Nephron progenitor cell (in vitro differentiated cells): ENCODE data around the gene SPG7.

Source experiments
- DNase-seq: peaks from one replicate; pipeline ENCODE4 v3.0.0; 2021
- H3K27ac Mint-ChIP-seq: 2 replicates; pipeline ENCODE4 v1.8.0; 2021; ENCODE audit warnings: mild to moderate bottlenecking, moderate library complexity, mixed read lengths
- H3K27me3 Mint-ChIP-seq: 2 replicates; pipeline ENCODE4 v1.8.0; 2021; ENCODE audit warnings: mild to moderate bottlenecking, low read depth, mixed read lengths; ENCODE audit not compliant: poor library complexity
- H3K36me3 Mint-ChIP-seq: 2 replicates; pipeline ENCODE4 v1.8.0; 2021; ENCODE audit warnings: low read depth, mixed read lengths
- H3K4me1 Mint-ChIP-seq: 2 replicates; pipeline ENCODE4 v1.8.0; 2021; ENCODE audit warnings: mixed read lengths
- H3K4me3 Mint-ChIP-seq: 2 replicates; pipeline ENCODE4 v1.8.0; 2021; ENCODE audit warnings: mild to moderate bottlenecking, moderate library complexity, mixed read lengths
- H3K9me3 Mint-ChIP-seq: 2 replicates; pipeline ENCODE4 v1.8.0; 2021; ENCODE audit warnings: mild to moderate bottlenecking, moderate library complexity, mixed read lengths
- TF ChIP-seq, protein P1 (sequence below): fragments of 200-600 bp; sonication (generic); IDR thresholded peaks from 2 replicates; pipeline ENCODE4 v1.5.0; 2021; ENCODE audit warnings: antibody characterized with exemption

SPG7 gene

DNA sequence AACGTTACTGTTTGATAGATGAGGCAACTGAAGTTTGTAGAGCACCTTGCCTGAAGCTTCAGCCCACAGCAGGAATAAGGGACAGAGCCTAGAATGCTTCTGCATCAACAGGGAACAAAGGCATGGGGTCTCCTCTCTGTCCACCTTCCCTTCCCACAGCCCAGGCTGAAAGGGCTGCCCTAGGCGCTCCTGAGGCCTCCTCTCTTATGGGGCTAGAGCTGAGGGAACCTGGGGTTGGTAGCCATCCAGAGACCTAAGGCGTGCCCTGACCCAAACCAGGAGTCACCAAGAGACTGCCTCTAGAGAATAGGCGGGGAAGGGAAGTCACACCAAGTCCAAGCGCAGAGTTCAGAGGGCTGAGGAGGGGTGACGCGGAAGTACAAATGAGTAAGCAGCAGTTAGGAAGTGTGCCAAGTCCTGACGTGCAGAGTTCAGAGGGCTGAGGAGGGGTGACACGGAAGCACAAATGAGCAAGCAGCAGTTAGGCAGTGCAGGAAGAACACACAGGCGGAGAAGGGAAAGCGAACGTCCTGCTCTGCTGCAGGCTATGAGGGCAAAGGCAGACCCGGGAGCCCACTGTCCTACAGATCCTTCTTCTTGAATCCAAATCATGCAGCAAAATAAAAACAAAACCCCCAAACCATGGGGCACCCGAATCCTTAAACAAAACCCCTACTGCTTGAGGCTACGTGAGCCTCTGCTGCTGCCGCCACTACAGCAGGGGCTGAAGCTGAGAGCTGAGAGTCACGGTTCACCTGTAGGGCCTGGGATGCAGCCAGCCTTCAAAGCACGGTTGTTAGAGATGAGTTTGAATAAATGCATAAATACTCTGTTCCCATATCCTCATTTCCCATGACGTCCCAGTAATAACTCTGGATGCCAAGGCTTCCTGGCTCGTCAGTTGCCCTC, 2.7 kb upstream of the SPG7 start:
- Mint-ChIP-seq H3K27ac (peak overlapping the region; percentile 87), H3K4me3 (peak overlapping the region; percentile 60), H3K4me1 (peaks cover 29% of the 10 kb centered on the region), H3K27me3 (peaks cover 5% of the 10 kb centered on the region), H3K9me3 (no peaks in the 10 kb centered on the region), H3K36me3 (peaks cover 2% of the 10 kb centered on the region)
- TF ChIP-seq, protein P1, sequence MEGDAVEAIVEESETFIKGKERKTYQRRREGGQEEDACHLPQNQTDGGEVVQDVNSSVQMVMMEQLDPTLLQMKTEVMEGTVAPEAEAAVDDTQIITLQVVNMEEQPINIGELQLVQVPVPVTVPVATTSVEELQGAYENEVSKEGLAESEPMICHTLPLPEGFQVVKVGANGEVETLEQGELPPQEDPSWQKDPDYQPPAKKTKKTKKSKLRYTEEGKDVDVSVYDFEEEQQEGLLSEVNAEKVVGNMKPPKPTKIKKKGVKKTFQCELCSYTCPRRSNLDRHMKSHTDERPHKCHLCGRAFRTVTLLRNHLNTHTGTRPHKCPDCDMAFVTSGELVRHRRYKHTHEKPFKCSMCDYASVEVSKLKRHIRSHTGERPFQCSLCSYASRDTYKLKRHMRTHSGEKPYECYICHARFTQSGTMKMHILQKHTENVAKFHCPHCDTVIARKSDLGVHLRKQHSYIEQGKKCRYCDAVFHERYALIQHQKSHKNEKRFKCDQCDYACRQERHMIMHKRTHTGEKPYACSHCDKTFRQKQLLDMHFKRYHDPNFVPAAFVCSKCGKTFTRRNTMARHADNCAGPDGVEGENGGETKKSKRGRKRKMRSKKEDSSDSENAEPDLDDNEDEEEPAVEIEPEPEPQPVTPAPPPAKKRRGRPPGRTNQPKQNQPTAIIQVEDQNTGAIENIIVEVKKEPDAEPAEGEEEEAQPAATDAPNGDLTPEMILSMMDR = no peak
- DNase-seq = no peak

DNA sequence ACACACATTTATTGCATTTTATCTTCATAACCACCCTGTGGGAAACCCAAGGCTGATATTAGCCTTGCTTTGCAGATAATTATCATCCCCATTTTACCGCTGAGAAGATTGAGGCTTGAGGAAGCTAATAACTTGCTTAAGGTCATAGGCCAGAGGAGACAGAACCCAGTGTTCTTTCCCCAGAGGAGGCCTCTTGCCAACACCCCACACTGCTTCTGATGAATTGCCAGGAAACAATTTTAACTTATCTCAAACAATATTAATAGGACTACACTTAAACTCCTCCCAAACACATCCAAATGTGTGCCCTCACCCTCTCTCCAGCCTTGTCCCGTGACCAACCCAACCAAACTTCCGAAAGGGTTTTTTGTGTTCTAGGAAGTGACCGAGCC, 2.1 kb upstream of the SPG7 start:
- H3K4me3 Mint-ChIP-seq = peak overlapping the region; percentile 60
- no peaks in the 10 kb centered on the region for H3K9me3 Mint-ChIP-seq
- TF ChIP-seq, protein P1 = no peak
- peaks cover 32% of the 10 kb centered on the region for H3K4me1 Mint-ChIP-seq
- peaks cover 5% of the 10 kb centered on the region for H3K27me3 Mint-ChIP-seq
- DNase-seq = no peak
- no peak overlapping the region for H3K27ac Mint-ChIP-seq
- H3K36me3 Mint-ChIP-seq = peaks cover 7% of the 10 kb centered on the region

DNA sequence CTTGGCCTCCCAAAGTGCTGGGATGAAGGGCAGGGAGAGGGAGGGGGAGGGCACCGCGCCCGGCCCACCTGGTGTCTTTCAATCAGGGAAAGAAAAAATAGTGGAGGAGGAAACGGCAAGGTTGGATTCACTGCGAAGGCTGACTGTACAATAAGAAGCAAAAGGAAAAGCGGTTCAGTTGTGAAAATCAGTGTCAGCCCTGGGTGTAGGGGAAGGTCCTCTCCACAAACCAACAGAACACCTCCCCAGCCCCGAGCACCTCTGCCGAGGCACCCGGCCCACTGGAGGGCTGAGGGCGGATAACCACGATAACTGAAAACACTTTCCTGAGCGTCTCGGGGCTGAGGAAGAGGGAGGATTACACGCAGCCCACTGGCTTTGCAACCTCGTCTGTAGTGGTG, 1.4 kb upstream of the SPG7 start:
- TF ChIP-seq, protein P1 = no peak
- Mint-ChIP-seq H3K36me3 (peaks cover 11% of the 10 kb centered on the region), H3K4me3 (peak overlapping the region; percentile 73), H3K27me3 (peaks cover 5% of the 10 kb centered on the region), H3K9me3 (no peaks in the 10 kb centered on the region), H3K27ac (no peak overlapping the region), H3K4me1 (peaks cover 32% of the 10 kb centered on the region)
- no peak for DNase-seq

DNA sequence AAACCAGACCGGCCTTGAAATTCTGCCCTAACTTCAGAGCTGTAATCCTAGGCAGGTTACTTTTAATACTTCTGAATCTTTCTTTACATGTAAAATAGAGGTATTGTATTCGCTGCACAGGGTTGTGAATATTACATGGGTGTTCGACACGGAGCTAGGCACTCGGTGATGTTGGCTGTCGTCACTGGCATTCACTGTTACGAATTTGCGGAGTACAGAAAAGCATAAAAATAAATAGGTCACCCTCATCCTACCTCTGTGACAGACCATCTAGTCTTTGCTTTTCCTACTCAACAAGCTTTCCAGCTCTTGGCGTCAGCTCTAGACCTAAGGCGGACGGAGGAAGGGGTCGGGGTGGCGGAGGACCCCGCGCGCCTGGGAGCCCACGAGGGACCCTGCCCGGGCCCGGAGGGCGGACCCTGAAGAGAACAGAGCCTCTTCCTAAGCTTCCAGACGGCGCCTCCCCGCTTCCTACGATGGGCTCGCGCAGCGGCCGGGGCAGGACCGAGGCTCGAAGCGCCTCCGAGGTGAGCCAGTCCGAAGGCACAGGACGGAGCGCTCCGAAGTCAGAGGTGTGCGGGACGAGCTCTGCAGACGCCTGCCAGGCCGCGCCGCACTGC, 879 bp upstream of the SPG7 start:
- peaks cover 32% of the 10 kb centered on the region for H3K4me1 Mint-ChIP-seq
- H3K27ac Mint-ChIP-seq = no peak overlapping the region
- peaks cover 11% of the 10 kb centered on the region for H3K36me3 Mint-ChIP-seq
- H3K9me3 Mint-ChIP-seq = no peaks in the 10 kb centered on the region
- TF ChIP-seq, protein P1 = no peak
- peak overlapping the region; percentile 73 for H3K4me3 Mint-ChIP-seq
- H3K27me3 Mint-ChIP-seq = peaks cover 5% of the 10 kb centered on the region
- no peak for DNase-seq

DNA sequence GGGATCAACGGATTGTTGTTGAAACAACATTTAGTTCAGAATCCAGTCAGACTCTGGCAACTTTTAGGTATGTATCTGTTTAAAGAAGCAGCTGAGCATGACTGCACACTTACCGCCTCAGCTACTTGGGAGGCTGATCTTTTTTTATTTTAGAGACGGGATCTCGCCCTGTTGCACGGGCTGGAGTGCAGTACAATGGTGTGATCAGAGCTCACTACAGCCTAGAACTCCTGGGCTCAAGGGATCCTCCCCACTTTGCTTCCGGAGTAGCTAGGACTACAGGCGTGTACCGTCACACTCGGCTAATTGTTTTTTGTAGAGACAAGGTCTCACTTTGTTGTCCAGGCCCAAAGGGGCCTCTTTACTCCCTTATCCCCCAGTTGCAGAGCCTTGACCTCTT, 2.3 kb downstream of the SPG7 start:
- Mint-ChIP-seq H3K27me3 (peaks cover 12% of the 10 kb centered on the region), H3K9me3 (peaks cover 4% of the 10 kb centered on the region), H3K27ac (no peak overlapping the region), H3K4me3 (peak overlapping the region; percentile 96), H3K4me1 (peaks cover 26% of the 10 kb centered on the region), H3K36me3 (peaks cover 36% of the 10 kb centered on the region)
- TF ChIP-seq, protein P1 = no peak
- no peak for DNase-seq
